Measurements from ENCODE around the gene PTP4A2.
A peak's percentile ranks its signal among the peaks of the same experiment; 100 is the strongest.

DNA sequence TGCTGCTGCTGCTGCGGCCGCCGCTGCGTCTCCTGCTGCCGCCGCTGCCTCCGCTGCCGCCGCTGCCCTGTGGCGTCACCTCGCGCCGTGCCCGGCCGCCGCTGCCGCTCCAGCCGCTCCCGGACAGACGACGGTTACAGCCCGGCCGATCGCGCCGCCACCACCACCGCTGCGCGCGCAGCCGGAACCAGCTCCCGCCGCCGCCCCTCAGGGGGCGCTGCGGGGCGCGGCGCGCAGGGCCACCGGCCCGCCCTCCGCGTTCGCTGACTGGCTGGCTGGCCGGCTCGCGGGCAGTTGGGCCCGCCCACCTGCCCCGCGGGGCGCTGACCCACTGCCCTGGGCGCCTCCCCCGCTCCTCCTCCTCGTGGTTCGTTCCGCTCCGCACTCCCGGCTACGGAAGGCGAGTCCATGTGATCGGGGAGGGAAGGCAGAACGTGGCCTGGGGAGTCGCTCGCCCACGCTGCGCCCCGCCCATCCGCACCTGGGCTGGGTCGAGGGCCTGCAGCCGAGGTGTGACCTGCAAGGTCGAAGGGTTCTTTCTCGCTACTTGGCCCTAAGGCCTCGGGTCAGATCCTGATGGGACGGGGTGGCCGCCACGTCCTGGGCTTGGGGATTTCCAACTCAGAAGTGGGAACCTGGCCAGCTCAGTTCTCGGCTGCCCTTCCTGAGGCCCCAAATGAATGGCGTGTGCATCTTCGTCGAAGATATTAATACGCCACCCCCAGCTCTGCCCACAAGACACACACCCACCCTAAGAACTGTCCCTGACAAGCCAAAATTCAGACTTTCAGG lies at the start of gene PTP4A2:
- TF ChIP-seq, protein P1, sequence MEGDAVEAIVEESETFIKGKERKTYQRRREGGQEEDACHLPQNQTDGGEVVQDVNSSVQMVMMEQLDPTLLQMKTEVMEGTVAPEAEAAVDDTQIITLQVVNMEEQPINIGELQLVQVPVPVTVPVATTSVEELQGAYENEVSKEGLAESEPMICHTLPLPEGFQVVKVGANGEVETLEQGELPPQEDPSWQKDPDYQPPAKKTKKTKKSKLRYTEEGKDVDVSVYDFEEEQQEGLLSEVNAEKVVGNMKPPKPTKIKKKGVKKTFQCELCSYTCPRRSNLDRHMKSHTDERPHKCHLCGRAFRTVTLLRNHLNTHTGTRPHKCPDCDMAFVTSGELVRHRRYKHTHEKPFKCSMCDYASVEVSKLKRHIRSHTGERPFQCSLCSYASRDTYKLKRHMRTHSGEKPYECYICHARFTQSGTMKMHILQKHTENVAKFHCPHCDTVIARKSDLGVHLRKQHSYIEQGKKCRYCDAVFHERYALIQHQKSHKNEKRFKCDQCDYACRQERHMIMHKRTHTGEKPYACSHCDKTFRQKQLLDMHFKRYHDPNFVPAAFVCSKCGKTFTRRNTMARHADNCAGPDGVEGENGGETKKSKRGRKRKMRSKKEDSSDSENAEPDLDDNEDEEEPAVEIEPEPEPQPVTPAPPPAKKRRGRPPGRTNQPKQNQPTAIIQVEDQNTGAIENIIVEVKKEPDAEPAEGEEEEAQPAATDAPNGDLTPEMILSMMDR (IDR thresholded peaks at IDR 0.05), result peak in 3 of 4 experiments; percentile 65 to 94 (median 82)
- TF ChIP-seq POLR2A (IDR thresholded peaks at IDR 0.05), result peak; percentile 90 to 99

Measured in uterus (tissue), 2 donors.